Measurements from ENCODE around the gene BPIFA1.

The BPIFA1 gene

GRCh38 chr20:33287884-33288283, 52.1 kb downstream of the BPIFA1 start:
- H3K27ac ChIP-seq, result no peak overlapping the region
- H3K36me3 ChIP-seq, result no peaks in the 10 kb centered on the region
- TF ChIP-seq, protein P1, sequence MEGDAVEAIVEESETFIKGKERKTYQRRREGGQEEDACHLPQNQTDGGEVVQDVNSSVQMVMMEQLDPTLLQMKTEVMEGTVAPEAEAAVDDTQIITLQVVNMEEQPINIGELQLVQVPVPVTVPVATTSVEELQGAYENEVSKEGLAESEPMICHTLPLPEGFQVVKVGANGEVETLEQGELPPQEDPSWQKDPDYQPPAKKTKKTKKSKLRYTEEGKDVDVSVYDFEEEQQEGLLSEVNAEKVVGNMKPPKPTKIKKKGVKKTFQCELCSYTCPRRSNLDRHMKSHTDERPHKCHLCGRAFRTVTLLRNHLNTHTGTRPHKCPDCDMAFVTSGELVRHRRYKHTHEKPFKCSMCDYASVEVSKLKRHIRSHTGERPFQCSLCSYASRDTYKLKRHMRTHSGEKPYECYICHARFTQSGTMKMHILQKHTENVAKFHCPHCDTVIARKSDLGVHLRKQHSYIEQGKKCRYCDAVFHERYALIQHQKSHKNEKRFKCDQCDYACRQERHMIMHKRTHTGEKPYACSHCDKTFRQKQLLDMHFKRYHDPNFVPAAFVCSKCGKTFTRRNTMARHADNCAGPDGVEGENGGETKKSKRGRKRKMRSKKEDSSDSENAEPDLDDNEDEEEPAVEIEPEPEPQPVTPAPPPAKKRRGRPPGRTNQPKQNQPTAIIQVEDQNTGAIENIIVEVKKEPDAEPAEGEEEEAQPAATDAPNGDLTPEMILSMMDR (IDR thresholded peaks at IDR 0.05; ENCODE audit: low read depth, low read length), result no peak
- H3K4me3 ChIP-seq (ENCODE audit: low read depth, low read length), result no peak overlapping the region
- H3K27me3 ChIP-seq (ENCODE audit: insufficient read depth, low read depth, severe bottlenecking), result no peaks in the 10 kb centered on the region
- no peak for DNase-seq
- no peaks in the 10 kb centered on the region for H3K9me3 ChIP-seq (ENCODE audit: severe bottlenecking)

DNA sequence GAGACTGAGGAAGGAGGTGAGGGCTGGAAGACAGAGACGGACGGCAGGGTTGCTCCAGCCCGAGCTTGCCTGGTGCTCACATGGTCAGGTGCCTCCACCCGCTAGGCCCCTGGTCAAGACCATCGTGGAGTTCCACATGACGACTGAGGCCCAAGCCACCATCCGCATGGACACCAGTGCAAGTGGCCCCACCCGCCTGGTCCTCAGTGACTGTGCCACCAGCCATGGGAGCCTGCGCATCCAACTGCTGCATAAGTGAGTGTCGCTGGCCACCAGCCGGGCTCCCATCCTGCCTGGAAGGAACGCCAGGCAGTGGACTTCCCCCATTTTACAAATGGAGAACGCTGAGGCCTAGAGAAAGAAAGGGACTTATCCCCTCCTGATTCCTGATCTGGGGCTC, 55.1 kb downstream of the BPIFA1 start:
- H3K4me3 ChIP-seq (ENCODE audit: low read depth, low read length), result no peak overlapping the region
- H3K36me3 ChIP-seq, result no peaks in the 10 kb centered on the region
- no peaks in the 10 kb centered on the region for H3K9me3 ChIP-seq (ENCODE audit: severe bottlenecking)
- TF ChIP-seq, protein P1 (IDR thresholded peaks at IDR 0.05; ENCODE audit: low read depth, low read length), result no peak
- no peak overlapping the region for H3K27ac ChIP-seq
- no peaks in the 10 kb centered on the region for H3K27me3 ChIP-seq (ENCODE audit: insufficient read depth, low read depth, severe bottlenecking)
- DNase-seq, result no peak

DNA sequence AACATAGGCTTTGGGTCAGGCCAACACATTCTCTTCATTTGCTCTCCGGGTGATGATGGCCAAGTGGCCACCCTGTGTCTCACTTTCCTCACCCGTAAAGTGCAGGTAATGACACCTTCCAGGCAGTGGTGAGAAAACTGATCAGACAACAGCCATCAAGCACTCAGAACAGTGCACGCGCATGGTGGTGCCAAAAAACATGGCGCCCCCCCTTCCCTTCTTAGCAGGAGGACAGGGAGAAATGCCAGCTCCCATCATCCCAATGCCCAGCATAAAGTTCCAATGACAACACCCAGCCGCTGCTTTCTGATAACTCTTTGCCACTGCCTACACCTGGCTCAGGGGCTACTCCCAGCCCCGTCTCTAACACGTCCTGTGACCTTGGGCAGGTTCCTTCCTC, 55.6 kb downstream of the BPIFA1 start:
- TF ChIP-seq, protein P1 (IDR thresholded peaks at IDR 0.05; ENCODE audit: low read depth, low read length), result no peak
- H3K4me3 ChIP-seq (ENCODE audit: low read depth, low read length), result no peak overlapping the region
- no peak for DNase-seq
- H3K27me3 ChIP-seq (ENCODE audit: insufficient read depth, low read depth, severe bottlenecking), result no peaks in the 10 kb centered on the region
- H3K27ac ChIP-seq, result no peak overlapping the region
- H3K36me3 ChIP-seq, result no peaks in the 10 kb centered on the region
- no peaks in the 10 kb centered on the region for H3K9me3 ChIP-seq (ENCODE audit: severe bottlenecking)

GRCh38 chr20:33291830-33292355, 56.1 kb downstream of the BPIFA1 start:
- Histone ChIP-seq H3K27ac (no peak overlapping the region), H3K36me3 (no peaks in the 10 kb centered on the region), H3K9me3 (ENCODE audit: severe bottlenecking) (no peaks in the 10 kb centered on the region), H3K27me3 (ENCODE audit: insufficient read depth, low read depth, severe bottlenecking) (no peaks in the 10 kb centered on the region), H3K4me3 (ENCODE audit: low read depth, low read length) (no peak overlapping the region)
- TF ChIP-seq, protein P1 (IDR thresholded peaks at IDR 0.05; ENCODE audit: low read depth, low read length), result peak; percentile 96
- peak; percentile 74 for DNase-seq
